Muscle of leg (tissue), 11 donors: ENCODE results near the gene PMPCA. TPM values are rescaled to one million over a fixed set of nuclear protein-coding genes. Genes with fewer than 3 reads are reported as not detected.

Experiments
- DNase-seq: peaks from one replicate; pipeline ENCODE4 v3.0.0; 2013
- H3K27ac ChIP-seq: one replicate; pipeline ENCODE4 v1.5.1; 2013; ENCODE audit warnings: mild to moderate bottlenecking, low read length, control low read depth
- H3K27me3 ChIP-seq: one replicate; pipeline ENCODE4 v1.6.1; 2013; ENCODE audit warnings: low read length; ENCODE audit not compliant: control insufficient read depth, insufficient read depth
- H3K36me3 ChIP-seq: one replicate; pipeline ENCODE4 v1.6.1; 2013; ENCODE audit warnings: low read length; ENCODE audit not compliant: control insufficient read depth, insufficient read depth
- H3K4me1 ChIP-seq: one replicate; pipeline ENCODE4 v1.6.1; 2013; ENCODE audit warnings: low read length; ENCODE audit not compliant: control insufficient read depth, insufficient read depth
- H3K4me3 ChIP-seq: one replicate; pipeline ENCODE4 v1.5.1; 2013; ENCODE audit warnings: low read length, control low read depth
- H3K9me3 ChIP-seq: replicated peaks from 2 replicates; pipeline ENCODE4 v1.6.1; 2013; ENCODE audit warnings: low read depth, low read length; ENCODE audit not compliant: control insufficient read depth
- WGBS: methylation state at CpG from one replicate; pipeline ENCODE4 v1.1.5; 2013; ENCODE audit warnings: missing lambda C conversion rate; ENCODE audit not compliant: insufficient coverage; 5-methylcytosine and 5-hydroxymethylcytosine counted together
- polyA plus RNA-seq, 8 donors: library from polyadenylated mRNA; unstranded; fragments of 120-200 nt; gene quantifications; one replicate each; pipeline versions ENCODE4 v1.2.1 to v1.2.3, GENCODE V29; 2013; ENCODE audit warnings: inconsistent platforms in 1 of 8, low replicate concordance in 1 of 8; ENCODE audit not compliant: insufficient read length in 8 of 8, insufficient read depth in 1 of 8
- total RNA-seq: library from RNA; stranded (reverse); fragments of 120-200 nt; gene quantifications from one replicate; pipeline ENCODE4 v1.2.4, GENCODE V29; 2013

The PMPCA gene
- total and polyA plus RNA-seq, 9 donors = 24.6 to 49.9 (median 40.4) TPM

- Histone ChIP-seq H3K4me1 (no peaks in the 10 kb centered on the region), H3K9me3 (no peaks in the 10 kb centered on the region), H3K27ac (no peak overlapping the region), H3K27me3 (no peaks in the 10 kb centered on the region), H3K4me3 (no peak overlapping the region), H3K36me3 (peaks cover 82% of the 10 kb centered on the region)
- 92% methylated on average over 9 of the region's 9 CpGs for WGBS
- no peak for DNase-seq
Measured at GRCh38 chr9:136456258-136456657, 45.8 kb downstream of the PMPCA start.

DNA sequence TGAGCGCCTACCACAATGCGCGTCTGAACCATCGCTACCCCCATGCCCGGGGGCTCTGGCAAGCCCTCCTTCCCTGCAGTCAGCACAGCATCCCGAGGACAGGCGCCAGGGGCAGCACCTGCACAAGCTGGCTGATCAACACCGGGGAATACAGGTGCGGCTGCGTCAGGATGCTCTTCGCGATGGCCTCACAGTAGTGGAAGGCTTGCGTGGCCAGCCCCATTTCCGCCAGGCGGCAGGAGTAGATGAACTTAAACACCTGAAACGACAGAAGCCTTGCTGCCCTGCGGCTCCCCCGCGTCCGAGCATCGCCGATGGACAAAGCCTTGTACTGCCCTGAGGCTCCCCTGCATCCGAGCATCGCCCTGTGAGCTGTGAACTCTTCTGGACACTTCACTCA, 46.9 kb downstream of the PMPCA start:
- no peak overlapping the region for H3K4me3 ChIP-seq
- no peak for DNase-seq
- WGBS = 93% methylated on average over 24 of the region's 24 CpGs

DNA sequence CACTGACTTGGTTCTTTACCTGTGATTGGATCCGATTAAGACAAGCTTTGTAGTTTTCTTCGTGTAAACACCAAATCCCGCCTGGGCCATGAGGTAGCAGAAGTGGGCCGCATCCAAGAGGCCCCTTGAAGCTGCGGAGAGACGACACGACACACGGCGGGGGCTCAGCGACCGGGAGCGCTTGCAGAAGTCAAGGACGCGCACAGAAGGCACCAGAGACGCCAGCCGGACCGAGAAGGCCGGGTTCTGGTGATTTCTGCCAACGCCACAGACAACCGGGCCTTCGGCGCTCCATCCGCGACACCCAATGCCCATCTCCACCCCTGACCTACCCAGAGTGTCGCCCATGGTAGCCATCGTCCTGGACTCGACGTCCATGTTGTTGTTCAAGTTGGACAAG, 49.0 kb downstream of the PMPCA start:
- Histone ChIP-seq H3K27ac (no peak overlapping the region), H3K4me1 (no peaks in the 10 kb centered on the region), H3K27me3 (no peaks in the 10 kb centered on the region), H3K4me3 (no peak overlapping the region), H3K9me3 (no peaks in the 10 kb centered on the region), H3K36me3 (peaks cover 88% of the 10 kb centered on the region)
- DNase-seq = no peak
- whole genome bisulfite sequencing = 93% methylated on average over 28 of the region's 28 CpGs

More for the DNA sequence above, 46.9 kb downstream of the PMPCA start:
- Histone ChIP-seq H3K36me3 (peaks cover 80% of the 10 kb centered on the region), H3K4me1 (no peaks in the 10 kb centered on the region), H3K9me3 (no peaks in the 10 kb centered on the region), H3K27me3 (no peaks in the 10 kb centered on the region), H3K27ac (no peak overlapping the region)

DNA sequence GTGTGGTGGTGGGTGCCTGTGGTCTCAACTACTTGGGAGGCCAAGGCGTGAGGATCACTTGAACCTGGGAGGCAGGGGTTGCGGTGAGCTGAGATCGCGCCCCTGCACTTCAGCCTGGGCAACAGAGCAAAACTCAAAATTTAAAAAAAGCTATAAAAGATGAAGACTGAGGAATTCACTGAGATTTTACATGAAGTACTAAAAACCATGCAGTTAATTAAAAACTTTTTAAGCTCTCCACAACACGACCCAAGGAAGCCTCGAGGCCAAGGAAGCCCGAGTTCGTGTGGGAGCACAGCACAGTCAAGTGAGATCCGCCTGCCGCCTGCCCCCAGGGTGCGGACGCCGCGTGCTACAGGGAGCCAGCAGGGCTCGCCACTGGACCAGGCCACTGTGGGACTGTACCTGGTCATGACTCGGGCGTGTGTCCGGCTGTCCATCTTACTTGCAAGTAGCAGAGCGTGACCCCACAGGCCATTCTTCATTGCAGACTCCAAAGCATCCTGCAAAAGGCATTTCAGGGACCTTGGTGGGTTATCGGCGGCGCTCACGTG, 50.4 kb downstream of the PMPCA start:
- Histone ChIP-seq H3K4me1 (no peaks in the 10 kb centered on the region), H3K36me3 (peaks cover 88% of the 10 kb centered on the region), H3K4me3 (no peak overlapping the region), H3K27me3 (no peaks in the 10 kb centered on the region), H3K27ac (no peak overlapping the region), H3K9me3 (no peaks in the 10 kb centered on the region)
- no peak for DNase-seq
- 95% methylated on average over 18 of the region's 23 CpGs for WGBS

GRCh38 chr9:136462664-136463063, 52.2 kb downstream of the PMPCA start:
- DNase-seq = no peak
- Histone ChIP-seq H3K36me3 (peaks cover 85% of the 10 kb centered on the region), H3K27ac (no peak overlapping the region)

DNA sequence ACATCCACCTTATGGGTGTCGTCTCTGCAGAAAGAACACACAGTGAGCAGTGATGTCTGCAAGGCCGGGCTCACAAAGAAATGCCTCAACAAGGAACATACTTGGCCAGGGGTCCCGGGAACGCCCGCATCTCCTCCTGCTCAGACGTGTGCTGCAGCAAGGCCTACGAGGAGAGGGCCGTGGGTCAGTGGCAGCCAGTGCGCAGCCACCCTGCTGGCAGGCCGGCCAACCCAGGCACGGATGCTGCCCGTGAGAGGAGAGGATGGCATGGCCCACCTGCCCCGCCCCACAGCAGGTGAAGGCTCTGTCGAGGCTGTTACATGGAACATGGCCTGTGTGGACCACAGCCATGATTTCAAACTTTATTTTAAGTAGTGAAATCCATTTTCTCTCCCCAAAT, 53.1 kb downstream of the PMPCA start:
- DNase-seq = no peak
- H3K4me3 ChIP-seq = no peak overlapping the region
- no peaks in the 10 kb centered on the region for H3K27me3 ChIP-seq
- no peaks in the 10 kb centered on the region for H3K4me1 ChIP-seq
- 89% methylated on average over 14 of the region's 14 CpGs for WGBS
- H3K36me3 ChIP-seq = peaks cover 89% of the 10 kb centered on the region
- H3K9me3 ChIP-seq = no peaks in the 10 kb centered on the region
- H3K27ac ChIP-seq = no peak overlapping the region

More at GRCh38 chr9:136462664-136463063, 52.2 kb downstream of the PMPCA start:
- 93% methylated on average over 17 of the region's 17 CpGs for WGBS
- Histone ChIP-seq H3K4me3 (no peak overlapping the region), H3K27me3 (no peaks in the 10 kb centered on the region), H3K4me1 (no peaks in the 10 kb centered on the region), H3K9me3 (no peaks in the 10 kb centered on the region)

GRCh38 chr9:136464241-136464640, 53.8 kb downstream of the PMPCA start:
- no peaks in the 10 kb centered on the region for H3K4me1 ChIP-seq
- WGBS = 84% methylated on average over 6 of the region's 6 CpGs
- no peaks in the 10 kb centered on the region for H3K9me3 ChIP-seq
- no peak for DNase-seq
- no peak overlapping the region for H3K27ac ChIP-seq
- H3K36me3 ChIP-seq = peaks cover 88% of the 10 kb centered on the region
- H3K4me3 ChIP-seq = no peak overlapping the region
- H3K27me3 ChIP-seq = no peaks in the 10 kb centered on the region

DNA sequence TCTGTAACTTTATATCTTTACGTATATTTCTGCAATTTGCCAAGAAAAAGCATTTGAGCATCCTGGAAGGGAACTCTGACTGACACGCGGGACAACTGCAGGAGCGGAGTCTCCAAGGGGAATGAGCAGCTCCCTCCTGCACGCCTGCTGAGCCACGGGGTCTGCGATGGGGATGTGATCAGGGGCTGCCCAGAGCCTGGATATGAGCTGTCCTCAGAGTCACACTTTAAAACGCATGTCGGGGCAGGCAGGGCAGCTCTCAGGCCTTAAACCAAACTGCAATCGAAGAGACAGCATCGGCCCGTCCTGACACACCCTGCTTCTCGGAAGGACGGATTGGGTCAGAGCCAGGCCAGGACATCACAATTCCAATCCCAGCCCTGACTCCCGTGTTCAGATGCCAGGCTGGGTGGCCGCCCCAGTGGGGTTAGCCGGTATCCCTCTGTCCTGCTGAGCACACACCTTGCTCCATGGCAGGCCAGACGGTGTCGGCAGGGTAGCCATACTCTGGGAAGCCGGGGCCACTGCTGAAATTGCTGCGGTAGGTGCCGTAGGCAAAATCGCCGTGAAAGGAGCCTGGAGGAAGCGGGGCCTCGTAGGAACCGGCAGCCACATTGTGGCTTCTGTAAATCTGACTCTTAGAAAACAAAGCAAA, 55.2 kb downstream of the PMPCA start:
- H3K27ac ChIP-seq = no peak overlapping the region
- peaks cover 89% of the 10 kb centered on the region for H3K36me3 ChIP-seq
- H3K4me1 ChIP-seq = no peaks in the 10 kb centered on the region
- DNase-seq = no peak
- no peaks in the 10 kb centered on the region for H3K9me3 ChIP-seq
- no peaks in the 10 kb centered on the region for H3K27me3 ChIP-seq
- 91% methylated on average over 27 of the region's 27 CpGs for WGBS
- H3K4me3 ChIP-seq = no peak overlapping the region

GRCh38 chr9:136466155-136466541, 55.7 kb downstream of the PMPCA start:
- Histone ChIP-seq H3K36me3 (peaks cover 89% of the 10 kb centered on the region), H3K27ac (no peak overlapping the region), H3K4me1 (no peaks in the 10 kb centered on the region), H3K9me3 (no peaks in the 10 kb centered on the region), H3K4me3 (no peak overlapping the region), H3K27me3 (no peaks in the 10 kb centered on the region)
- 95% methylated on average over 25 of the region's 30 CpGs for WGBS
- DNase-seq = no peak

DNA sequence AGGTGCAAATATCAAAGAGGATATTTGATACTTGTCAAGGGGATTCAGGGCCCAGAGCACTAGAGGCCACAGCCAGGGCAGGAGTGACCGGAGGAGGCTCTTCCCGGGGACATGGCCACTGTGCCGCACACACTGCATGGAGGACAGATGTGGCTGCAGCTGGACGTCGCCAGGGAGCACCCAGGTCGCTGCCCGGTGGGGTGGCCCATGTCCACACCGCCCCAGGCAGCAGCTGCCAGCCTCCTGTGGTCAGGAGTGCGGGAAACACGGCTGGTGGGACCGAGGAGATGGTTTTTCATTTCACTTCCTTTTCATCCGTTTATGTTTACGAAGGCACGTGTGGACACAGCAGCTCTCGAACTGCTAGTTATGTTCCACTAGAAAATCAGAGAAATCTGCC, 57.3 kb downstream of the PMPCA start:
- no peaks in the 10 kb centered on the region for H3K4me1 ChIP-seq
- H3K4me3 ChIP-seq = no peak overlapping the region
- H3K27ac ChIP-seq = no peak overlapping the region
- DNase-seq = no peak
- no peaks in the 10 kb centered on the region for H3K27me3 ChIP-seq
- peaks cover 94% of the 10 kb centered on the region for H3K36me3 ChIP-seq
- 77% methylated on average over 10 of the region's 15 CpGs for WGBS
- no peaks in the 10 kb centered on the region for H3K9me3 ChIP-seq
